H1 (cell line): ENCODE data around the gene HMCN2. TPM values are rescaled to one million over a fixed set of nuclear protein-coding genes. Genes with fewer than 3 reads are reported as not detected.

Experiments
- ASH2L ChIP-seq: fragments of 200-600, 300-600 bp; sonication (generic); IDR thresholded peaks from one replicate; pipeline ENCODE4 v1.7.1; 2017; ENCODE audit warnings: low read length
- E2F6 ChIP-seq: IDR thresholded peaks from 2 replicates; pipeline ENCODE4 v1.6.1; 2012; ENCODE audit warnings: inconsistent platforms
- EZH2 ChIP-seq: fragments of 200-600 bp; sonication (generic); IDR thresholded peaks from 2 replicates; pipeline ENCODE4 v1.7.1; 2012; ENCODE audit warnings: low read depth, mild to moderate bottlenecking, moderate library complexity, low read length, inconsistent platforms; ENCODE audit not compliant: severe bottlenecking
- FOSL1 ChIP-seq: IDR thresholded peaks from 2 replicates; pipeline ENCODE4 v1.6.1; 2011; ENCODE audit warnings: mild to moderate bottlenecking, low read depth, low read length, moderate library complexity; ENCODE audit not compliant: insufficient read depth
- GABPA ChIP-seq: IDR thresholded peaks from 2 replicates; pipeline ENCODE4 v1.6.1; 2011; ENCODE audit warnings: mild to moderate bottlenecking, low read length, moderate library complexity, borderline replicate concordance; ENCODE audit not compliant: insufficient read depth
- HDAC2 ChIP-seq, 2 experiments: fragments of 300-600 bp in 1 of 2; sonication (generic) in 1 of 2; IDR thresholded peaks; 2 replicates each; pipeline ENCODE4 v1.6.1; 2011 to 2012; ENCODE audit warnings: low read depth in 2 of 2, low read length in 2 of 2, mild to moderate bottlenecking in 2 of 2, moderate library complexity in 2 of 2, borderline replicate concordance in 1 of 2, inconsistent platforms in 1 of 2
- JUND ChIP-seq: IDR thresholded peaks from 2 replicates; pipeline ENCODE4 v1.6.1; 2011; ENCODE audit warnings: mild to moderate bottlenecking, improper control_type of control experiment, low read length
- KDM4A ChIP-seq: IDR thresholded peaks from one replicate; pipeline ENCODE4 v1.7.1; 2012; ENCODE audit warnings: low read depth, mild to moderate bottlenecking, moderate library complexity, low read length, inconsistent platforms; ENCODE audit not compliant: severe bottlenecking
- KDM5A ChIP-seq: fragments of 200-600 bp; IDR thresholded peaks from 2 replicates; pipeline ENCODE4 v1.7.1; 2012; ENCODE audit warnings: mild to moderate bottlenecking, low read length, inconsistent platforms, mixed read lengths
- NANOG ChIP-seq: IDR thresholded peaks from 2 replicates; pipeline ENCODE4 v1.6.1; 2011; ENCODE audit warnings: low read length, low read depth, mild to moderate bottlenecking, inconsistent platforms; ENCODE audit not compliant: insufficient read depth, poor library complexity, severe bottlenecking
- PHF8 ChIP-seq: fragments of 200-600 bp; sonication (generic); conservative IDR thresholded peaks from 2 replicates; pipeline ENCODE4 v1.7.1; 2012; ENCODE audit warnings: low read depth, mild to moderate bottlenecking, inconsistent platforms, low read length, moderate library complexity
- POLR2A ChIP-seq, 2 experiments: IDR thresholded peaks; 1 replicate in 1 of 2; 2 replicates in 1 of 2; pipeline ENCODE4 v1.6.1; 2011; ENCODE audit warnings: low read depth in 2 of 2, low read length in 2 of 2, mild to moderate bottlenecking in 2 of 2; ENCODE audit errors: control extremely low read depth in 1 of 2
- RAD21 ChIP-seq, 2 experiments: IDR thresholded peaks in 1 of 2; conservative IDR thresholded peaks in 1 of 2; 2 replicates each; pipeline ENCODE4 v1.6.1; 2011; ENCODE audit warnings: low read depth in 2 of 2, low read length in 2 of 2, improper control_type of control experiment in 1 of 2, inconsistent platforms in 1 of 2, mild to moderate bottlenecking in 1 of 2, moderate library complexity in 1 of 2
- RNF2 ChIP-seq: fragments of 200-900, 300-1000 bp; sonication (generic); IDR thresholded peaks from 2 replicates; pipeline ENCODE4 v1.7.1; 2016; ENCODE audit warnings: borderline replicate concordance, low read depth, mild to moderate bottlenecking, antibody characterized with exemption, low read length; ENCODE audit not compliant: poor library complexity, severe bottlenecking; ENCODE audit errors: missing control alignments
- SIN3A ChIP-seq, 2 experiments: IDR thresholded peaks in 1 of 2; conservative IDR thresholded peaks in 1 of 2; 2 replicates each; pipeline ENCODE4 v1.6.1; 2011 to 2012; ENCODE audit warnings: low read length in 2 of 2, improper control_type of control experiment in 1 of 2, low read depth in 1 of 2, mild to moderate bottlenecking in 1 of 2
- SP4 ChIP-seq: IDR thresholded peaks from 2 replicates; pipeline ENCODE4 v1.6.1; 2012; ENCODE audit warnings: low read length, inconsistent platforms
- TAF1 ChIP-seq: IDR thresholded peaks from 2 replicates; pipeline ENCODE4 v1.6.1; 2011; ENCODE audit warnings: mild to moderate bottlenecking, low read depth, low read length
- TBP ChIP-seq: IDR thresholded peaks from 2 replicates; pipeline ENCODE4 v1.6.1; 2011; ENCODE audit warnings: low read depth, low read length, improper control_type of control experiment
- TCF12 ChIP-seq: IDR thresholded peaks from 2 replicates; pipeline ENCODE4 v1.6.1; 2011; ENCODE audit warnings: low read depth, mild to moderate bottlenecking, low read length
- ZNF274 ChIP-seq: IDR thresholded peaks from 2 replicates; pipeline ENCODE4 v1.7.0; 2012; ENCODE audit warnings: low read length, borderline replicate concordance; ENCODE audit errors: extremely low read depth
- polyA plus RNA-seq, 7 experiments: library from polyadenylated mRNA; depleted of rRNA in 3 of 7; stranded (reverse) in 5 of 7; unstranded in 2 of 7; fragments of >200 nt in 5 of 7; fragments of 200-250 nt in 2 of 7; gene quantifications; 1 replicate in 5 of 7; 2 replicates in 1 of 7; 4 replicates in 1 of 7; pipeline versions ENCODE4 v1.2.1 to v1.2.3, GENCODE V29; 2011 to 2013; ENCODE audit warnings: missing spikeins in 2 of 7, mixed read lengths in 2 of 7
- total RNA-seq: library from RNA; stranded (reverse); fragmentation: NEBNext Ultra II Directional; extraction: Animal tissue kit (Norgen Biotek cat#: 25700); gene quantifications from 2 replicates; pipeline ENCODE4 v1.2.1, GENCODE V29; 2021
- TF ChIP-seq, protein P1 (sequence below): IDR thresholded peaks from 2 replicates; pipeline ENCODE4 v1.6.1; 2012; ENCODE audit warnings: inconsistent platforms

HMCN2 gene
- total and polyA plus RNA-seq, 2 of the 8 experiments (the other 6 are each of a cell fraction or from before 2014, with no cell fraction given) = 5.0 to 9.1 TPM

GRCh38 chr9:130265431-130266235, at the start of gene HMCN2 (continued):
- TF ChIP-seq KDM5A (no peak), SP4 (no peak), TBP (peak; percentile 63; the same call in 1 of the 2 replicates), HDAC2 (IDR thresholded peaks at IDR 0.05; ENCODE audit: borderline replicate concordance in 1 of 2, low read depth in 2 of 2, low read length in 2 of 2) (peak in 1 of 2 experiments; percentile 54; a peak in 1 of 4 replicates), GABPA (no peak), POLR2A (IDR thresholded peaks at IDR 0.05; ENCODE audit: control extremely low read depth in 1 of 2, low read depth in 2 of 2, low read length in 2 of 2) (no peak), E2F6 (peak; percentile 91), TAF1 (peak; percentile 44; the same call in 1 of the 2 replicates), SIN3A (conservative IDR thresholded peaks at IDR 0.05 in 1 of 2, IDR thresholded peaks at IDR 0.05 in 1 of 2; ENCODE audit: low read depth in 1 of 2, low read length in 2 of 2) (peak in 1 of 2 experiments; percentile 50; a peak in 2 of 4 replicates), EZH2 (peak; percentile 37), RAD21 (IDR thresholded peaks at IDR 0.05 in 1 of 2, conservative IDR thresholded peaks at IDR 0.05 in 1 of 2; ENCODE audit: low read depth in 2 of 2, low read length in 2 of 2) (peak in 1 of 2 experiments; percentile 10; a peak in 2 of 4 replicates), NANOG (no peak), KDM4A (peak; percentile 78), RNF2 (peak; percentile 61), JUND (peak; percentile 89), FOSL1 (peak; percentile 93), TCF12 (no peak), PHF8 (peak; percentile 73), ZNF274 (no peak), ASH2L (peak; percentile 85)
- TF ChIP-seq, protein P1, sequence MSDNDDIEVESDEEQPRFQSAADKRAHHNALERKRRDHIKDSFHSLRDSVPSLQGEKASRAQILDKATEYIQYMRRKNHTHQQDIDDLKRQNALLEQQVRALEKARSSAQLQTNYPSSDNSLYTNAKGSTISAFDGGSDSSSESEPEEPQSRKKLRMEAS = peak; percentile 84
